Fibroblast of lung (primary cell): ENCODE results near the gene SSMEM1. TPM values are rescaled to one million over a fixed set of nuclear protein-coding genes. Genes with fewer than 3 reads are reported as not detected.

Experiments
- DNase-seq, 2 donors: peaks; one replicate each; pipeline versions ENCODE4 v3.0.0 to v3.0.0-alpha.2; 2010; ENCODE audit warnings: low read depth in 2 of 2
- H2AFZ ChIP-seq: 2 replicates; pipeline ENCODE4 v1.5.1; 2012; ENCODE audit warnings: low read length, control low read depth, inconsistent platforms
- H3K27ac ChIP-seq: 2 replicates; pipeline ENCODE4 v1.5.1; 2011; ENCODE audit warnings: low read length, control low read depth; ENCODE audit not compliant: insufficient read depth
- H3K27me3 ChIP-seq: 2 replicates; pipeline ENCODE4 v1.5.1; 2011; ENCODE audit warnings: mild to moderate bottlenecking, low read length; ENCODE audit not compliant: control insufficient read depth, insufficient read depth
- H3K36me3 ChIP-seq: 2 replicates; pipeline ENCODE4 v1.5.1; 2011; ENCODE audit warnings: low read length; ENCODE audit not compliant: control insufficient read depth, insufficient read depth
- H3K4me1 ChIP-seq: 2 replicates; pipeline ENCODE4 v1.5.1; 2011; ENCODE audit warnings: low read length; ENCODE audit not compliant: control insufficient read depth, insufficient read depth; ENCODE audit errors: extremely low read depth
- H3K4me2 ChIP-seq: 2 replicates; pipeline ENCODE4 v1.5.1; 2011; ENCODE audit warnings: low read length, control low read depth; ENCODE audit not compliant: insufficient read depth; ENCODE audit errors: extremely low read depth
- H3K4me3 ChIP-seq, 4 experiments: fragments of 200-600 bp in 1 of 4; sonication (generic) in 1 of 4; replicated peaks in 1 of 4; 2 replicates each; pipeline ENCODE4 v1.5.1; 2011 to 2016; ENCODE audit warnings: low read length in 4 of 4, low read depth in 3 of 4, mild to moderate bottlenecking in 3 of 4, control low read depth in 2 of 4, inconsistent platforms in 1 of 4, mixed read lengths in 1 of 4; ENCODE audit not compliant: insufficient read depth in 1 of 4; ENCODE audit errors: control extremely low read depth in 1 of 4
- H3K79me2 ChIP-seq: 2 replicates; pipeline ENCODE4 v1.5.1; 2012; ENCODE audit warnings: mild to moderate bottlenecking, low read length, inconsistent platforms; ENCODE audit not compliant: control insufficient read depth, insufficient read depth
- H3K9ac ChIP-seq: 2 replicates; pipeline ENCODE4 v1.5.1; 2011; ENCODE audit warnings: mild to moderate bottlenecking, low read length, control low read depth; ENCODE audit not compliant: insufficient read depth
- H3K9me3 ChIP-seq: 2 replicates; pipeline ENCODE4 v1.5.1; 2012; ENCODE audit warnings: low read depth, low read length; ENCODE audit not compliant: control insufficient read depth, insufficient read depth
- H4K20me1 ChIP-seq: 2 replicates; pipeline ENCODE4 v1.5.1; 2011; ENCODE audit warnings: low read length; ENCODE audit not compliant: control insufficient read depth, insufficient read depth; ENCODE audit errors: extremely low read depth
- EZH2 ChIP-seq: IDR thresholded peaks from 2 replicates; pipeline ENCODE4 v1.5.1; 2012; ENCODE audit warnings: low read length, control low read depth, mild to moderate bottlenecking; ENCODE audit errors: missing control alignments
- polyA plus RNA-seq, 2 donors: library from polyadenylated mRNA; depleted of rRNA in 1 of 2; stranded (reverse) in 1 of 2; unstranded in 1 of 2; fragments of >200 nt; gene quantifications; 2 replicates each; pipeline ENCODE4 v1.2.1, GENCODE V29; 2011 to 2012; ENCODE audit warnings: missing spikeins in 1 of 2
- total RNA-seq: library from RNA; depleted of rRNA; stranded (reverse); fragments of >200 nt; gene quantifications from 2 replicates; pipeline ENCODE4 v1.2.1, GENCODE V29; 2014
- TF ChIP-seq, protein P1 (sequence below), 2 donors: IDR thresholded peaks in 1 of 2; conservative IDR thresholded peaks in 1 of 2; 1 replicate in 1 of 2; 2 replicates in 1 of 2; pipeline ENCODE4 v1.5.1; 2011 to 2012; ENCODE audit warnings: low read length in 2 of 2, control low read depth in 1 of 2, inconsistent platforms in 1 of 2, low read depth in 1 of 2, mild to moderate bottlenecking in 1 of 2

The SSMEM1 gene
- total and polyA plus RNA-seq, 2 donors (not counting 1 experiment from before 2014, with no cell fraction given): not detected

GRCh38 chr7:130213828-130214227 is 6.2 kb downstream of the SSMEM1 start:
- Histone ChIP-seq H3K4me3 (no peak overlapping the region), H2AFZ (no peak overlapping the region), H3K9me3 (no peaks in the 10 kb centered on the region), H4K20me1 (no peaks in the 10 kb centered on the region), H3K36me3 (no peaks in the 10 kb centered on the region), H3K9ac (no peak overlapping the region), H3K4me2 (no peak overlapping the region), H3K27me3 (no peaks in the 10 kb centered on the region), H3K79me2 (no peaks in the 10 kb centered on the region), H3K4me1 (peaks cover 2% of the 10 kb centered on the region), H3K27ac (no peak overlapping the region)
- DNase-seq: no peak
- TF ChIP-seq, protein P1, sequence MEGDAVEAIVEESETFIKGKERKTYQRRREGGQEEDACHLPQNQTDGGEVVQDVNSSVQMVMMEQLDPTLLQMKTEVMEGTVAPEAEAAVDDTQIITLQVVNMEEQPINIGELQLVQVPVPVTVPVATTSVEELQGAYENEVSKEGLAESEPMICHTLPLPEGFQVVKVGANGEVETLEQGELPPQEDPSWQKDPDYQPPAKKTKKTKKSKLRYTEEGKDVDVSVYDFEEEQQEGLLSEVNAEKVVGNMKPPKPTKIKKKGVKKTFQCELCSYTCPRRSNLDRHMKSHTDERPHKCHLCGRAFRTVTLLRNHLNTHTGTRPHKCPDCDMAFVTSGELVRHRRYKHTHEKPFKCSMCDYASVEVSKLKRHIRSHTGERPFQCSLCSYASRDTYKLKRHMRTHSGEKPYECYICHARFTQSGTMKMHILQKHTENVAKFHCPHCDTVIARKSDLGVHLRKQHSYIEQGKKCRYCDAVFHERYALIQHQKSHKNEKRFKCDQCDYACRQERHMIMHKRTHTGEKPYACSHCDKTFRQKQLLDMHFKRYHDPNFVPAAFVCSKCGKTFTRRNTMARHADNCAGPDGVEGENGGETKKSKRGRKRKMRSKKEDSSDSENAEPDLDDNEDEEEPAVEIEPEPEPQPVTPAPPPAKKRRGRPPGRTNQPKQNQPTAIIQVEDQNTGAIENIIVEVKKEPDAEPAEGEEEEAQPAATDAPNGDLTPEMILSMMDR (conservative IDR thresholded peaks at IDR 0.05 in 1 of 2, IDR thresholded peaks at IDR 0.05 in 1 of 2; ENCODE audit: low read depth in 1 of 2, low read length in 2 of 2): no peak
- TF ChIP-seq EZH2: no peak

DNA sequence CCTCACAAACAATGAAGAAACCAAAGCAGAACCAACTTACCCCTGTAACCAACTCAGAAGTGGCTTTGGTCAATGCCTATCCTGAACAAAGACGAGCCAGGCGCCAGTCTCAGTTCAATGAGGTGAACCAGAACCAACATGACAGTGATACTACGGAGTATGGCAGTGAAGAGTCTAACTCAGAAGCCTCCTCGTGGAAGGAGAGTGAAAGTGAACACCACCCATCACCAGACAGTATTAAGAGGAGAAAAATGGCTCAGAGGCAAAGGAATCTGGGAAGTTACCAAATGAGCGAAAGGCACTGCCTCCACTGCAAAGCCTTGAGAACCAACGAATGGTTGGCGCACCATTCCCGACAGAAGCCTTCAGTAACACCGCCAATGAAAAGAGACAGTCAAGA is 8.4 kb downstream of the SSMEM1 start:
- H3K9ac ChIP-seq: no peak overlapping the region
- no peak overlapping the region for H3K4me3 ChIP-seq
- no peak overlapping the region for H3K4me2 ChIP-seq
- TF ChIP-seq, protein P1 (conservative IDR thresholded peaks at IDR 0.05 in 1 of 2, IDR thresholded peaks at IDR 0.05 in 1 of 2; ENCODE audit: low read depth in 1 of 2, low read length in 2 of 2): no peak
- no peak for TF ChIP-seq EZH2
- H3K27ac ChIP-seq: no peak overlapping the region
- H3K27me3 ChIP-seq: no peaks in the 10 kb centered on the region
- no peaks in the 10 kb centered on the region for H4K20me1 ChIP-seq
- H3K36me3 ChIP-seq: no peaks in the 10 kb centered on the region
- H3K4me1 ChIP-seq: no peaks in the 10 kb centered on the region
- no peaks in the 10 kb centered on the region for H3K79me2 ChIP-seq
- H3K9me3 ChIP-seq: no peaks in the 10 kb centered on the region
- no peak overlapping the region for H2AFZ ChIP-seq
- DNase-seq: no peak

GRCh38 chr7:130216750-130217149 is 9.1 kb downstream of the SSMEM1 start:
- H3K4me3 ChIP-seq: no peak overlapping the region
- TF ChIP-seq EZH2: no peak
- TF ChIP-seq, protein P1 (conservative IDR thresholded peaks at IDR 0.05 in 1 of 2, IDR thresholded peaks at IDR 0.05 in 1 of 2; ENCODE audit: low read depth in 1 of 2, low read length in 2 of 2): no peak
- no peaks in the 10 kb centered on the region for H4K20me1 ChIP-seq
- no peak overlapping the region for H3K27ac ChIP-seq
- H3K36me3 ChIP-seq: no peaks in the 10 kb centered on the region
- H3K9me3 ChIP-seq: no peaks in the 10 kb centered on the region
- H3K79me2 ChIP-seq: no peaks in the 10 kb centered on the region
- no peaks in the 10 kb centered on the region for H3K27me3 ChIP-seq
- no peak overlapping the region for H3K4me2 ChIP-seq
- no peaks in the 10 kb centered on the region for H3K4me1 ChIP-seq
- DNase-seq: no peak
- no peak overlapping the region for H3K9ac ChIP-seq
- H2AFZ ChIP-seq: no peak overlapping the region
